Glutamatergic neuron (in vitro differentiated cells): ENCODE results near the gene FAM53A. TPM values are rescaled to one million over a fixed set of nuclear protein-coding genes. Genes with fewer than 3 reads are reported as not detected.

Experiments used
- DNase-seq: peaks from one replicate; pipeline ENCODE4 v3.0.0; 2022
- H3K27ac Mint-ChIP-seq: one replicate; pipeline ENCODE4 v1.8.0; 2020; ENCODE audit warnings: mild to moderate bottlenecking, mixed read lengths, inconsistent platforms; ENCODE audit not compliant: unreplicated experiment
- H3K27me3 Mint-ChIP-seq: one replicate; pipeline ENCODE4 v1.8.0; 2020; ENCODE audit warnings: mild to moderate bottlenecking, moderate library complexity, mixed read lengths, inconsistent platforms; ENCODE audit not compliant: unreplicated experiment
- H3K36me3 Mint-ChIP-seq: one replicate; pipeline ENCODE4 v1.8.0; 2020; ENCODE audit warnings: mild to moderate bottlenecking, mixed read lengths, inconsistent platforms; ENCODE audit not compliant: unreplicated experiment
- H3K4me1 Mint-ChIP-seq: one replicate; pipeline ENCODE4 v1.8.0; 2020; ENCODE audit warnings: mild to moderate bottlenecking, low read depth, mixed read lengths, inconsistent platforms; ENCODE audit not compliant: unreplicated experiment
- H3K4me3 Mint-ChIP-seq: one replicate; pipeline ENCODE4 v1.8.0; 2020; ENCODE audit warnings: mild to moderate bottlenecking, mixed read lengths, inconsistent platforms; ENCODE audit not compliant: unreplicated experiment
- H3K9me3 Mint-ChIP-seq: one replicate; pipeline ENCODE4 v1.8.0; 2020; ENCODE audit warnings: mild to moderate bottlenecking, moderate library complexity, mixed read lengths, inconsistent platforms; ENCODE audit not compliant: unreplicated experiment
- total RNA-seq: library from RNA; stranded (reverse); fragmentation: NEBNext Ultra II Directional; extraction: Animal tissue kit (Norgen Biotek cat#: 25700); gene quantifications from one replicate; pipeline ENCODE4 v1.2.1, GENCODE V29; 2021; ENCODE audit not compliant: unreplicated experiment
- TF ChIP-seq, protein P1 (sequence below): fragments of 200-600 bp; sonication (generic); IDR thresholded peaks from one replicate; pipeline ENCODE4 v1.5.0; 2021; ENCODE audit not compliant: partially characterized antibody, unreplicated experiment

The FAM53A gene
- total RNA-seq, 1 donor from 2014 or later: 1.1 TPM

DNA sequence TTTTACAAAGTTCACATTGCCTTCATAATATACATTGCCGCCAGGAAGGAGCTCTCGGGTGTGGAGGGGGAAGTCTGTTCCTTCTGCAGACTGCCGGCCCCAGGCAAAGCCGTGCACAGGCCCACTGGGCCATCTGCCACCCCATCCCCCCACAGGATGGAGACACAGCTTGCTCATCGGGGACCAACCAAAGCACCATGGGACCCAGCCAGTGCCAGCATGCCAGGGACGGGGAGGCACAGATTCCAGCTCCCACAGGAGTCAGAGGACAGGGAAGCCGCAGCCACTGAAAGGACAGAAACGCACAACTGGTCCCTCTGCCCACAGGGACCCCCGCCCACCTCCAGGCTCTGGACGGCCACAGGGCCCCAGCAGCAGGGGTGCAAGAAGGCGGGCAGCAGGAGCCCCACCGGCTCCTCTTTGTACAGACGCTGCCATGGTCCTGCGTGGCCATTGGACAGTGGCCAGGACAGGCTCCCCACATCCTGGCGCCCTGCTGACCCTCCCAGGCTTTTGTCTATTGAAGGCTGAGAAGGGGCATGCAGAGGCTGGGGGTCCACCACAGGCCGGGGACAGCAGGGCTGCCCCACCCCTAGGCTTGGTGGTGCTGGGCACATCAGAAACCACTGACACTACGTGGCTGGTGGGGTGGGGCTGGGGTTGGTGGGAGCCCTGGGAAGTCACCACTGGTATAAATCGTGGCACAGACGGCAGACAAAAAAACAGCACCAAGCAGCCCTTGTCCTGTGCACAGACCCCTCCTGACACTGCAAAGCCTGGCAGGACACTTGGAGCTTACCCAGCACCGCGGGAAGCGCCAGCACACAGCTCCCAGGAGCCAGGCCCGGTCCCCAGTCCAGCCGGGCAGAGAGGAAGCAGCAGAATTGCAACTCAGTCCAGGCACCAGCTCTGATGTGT is 89.0 kb downstream of the FAM53A start:
- Mint-ChIP-seq H3K36me3 (peaks cover 10% of the 10 kb centered on the region), H3K4me3 (peak overlapping the region; percentile 20), H3K27ac (peak overlapping the region; percentile 22), H3K9me3 (peaks cover 10% of the 10 kb centered on the region), H3K27me3 (peaks cover 11% of the 10 kb centered on the region), H3K4me1 (peaks cover 11% of the 10 kb centered on the region)
- DNase-seq: peak; percentile 38
- TF ChIP-seq, protein P1, sequence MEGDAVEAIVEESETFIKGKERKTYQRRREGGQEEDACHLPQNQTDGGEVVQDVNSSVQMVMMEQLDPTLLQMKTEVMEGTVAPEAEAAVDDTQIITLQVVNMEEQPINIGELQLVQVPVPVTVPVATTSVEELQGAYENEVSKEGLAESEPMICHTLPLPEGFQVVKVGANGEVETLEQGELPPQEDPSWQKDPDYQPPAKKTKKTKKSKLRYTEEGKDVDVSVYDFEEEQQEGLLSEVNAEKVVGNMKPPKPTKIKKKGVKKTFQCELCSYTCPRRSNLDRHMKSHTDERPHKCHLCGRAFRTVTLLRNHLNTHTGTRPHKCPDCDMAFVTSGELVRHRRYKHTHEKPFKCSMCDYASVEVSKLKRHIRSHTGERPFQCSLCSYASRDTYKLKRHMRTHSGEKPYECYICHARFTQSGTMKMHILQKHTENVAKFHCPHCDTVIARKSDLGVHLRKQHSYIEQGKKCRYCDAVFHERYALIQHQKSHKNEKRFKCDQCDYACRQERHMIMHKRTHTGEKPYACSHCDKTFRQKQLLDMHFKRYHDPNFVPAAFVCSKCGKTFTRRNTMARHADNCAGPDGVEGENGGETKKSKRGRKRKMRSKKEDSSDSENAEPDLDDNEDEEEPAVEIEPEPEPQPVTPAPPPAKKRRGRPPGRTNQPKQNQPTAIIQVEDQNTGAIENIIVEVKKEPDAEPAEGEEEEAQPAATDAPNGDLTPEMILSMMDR: no peak

DNA sequence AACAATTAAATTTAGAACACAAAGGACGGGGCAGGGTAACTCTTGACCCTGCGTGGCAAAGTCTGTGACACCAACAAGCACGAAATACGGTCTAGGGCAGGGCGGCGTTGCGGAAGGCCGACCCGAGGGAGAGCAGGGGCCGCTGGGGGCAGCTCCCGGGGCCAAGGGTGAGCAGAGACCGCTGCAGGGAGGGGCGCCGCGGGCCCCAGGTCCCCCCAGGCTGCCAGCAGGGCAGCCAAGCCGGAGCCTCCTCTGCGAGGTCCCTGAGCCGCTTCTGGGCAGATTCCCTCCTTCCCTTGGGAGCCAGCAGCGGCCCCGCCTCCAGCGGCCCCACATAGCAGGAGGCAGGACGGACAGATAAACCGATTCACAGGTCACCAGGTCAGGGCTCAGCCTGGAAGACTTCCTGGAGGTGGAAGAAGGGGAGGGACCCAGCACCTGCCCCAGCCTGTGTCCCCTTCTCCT is 90.2 kb downstream of the FAM53A start:
- H3K27me3 Mint-ChIP-seq: peaks cover 11% of the 10 kb centered on the region
- H3K27ac Mint-ChIP-seq: no peak overlapping the region
- H3K4me1 Mint-ChIP-seq: peaks cover 11% of the 10 kb centered on the region
- TF ChIP-seq, protein P1: no peak
- peaks cover 13% of the 10 kb centered on the region for H3K36me3 Mint-ChIP-seq
- peaks cover 10% of the 10 kb centered on the region for H3K9me3 Mint-ChIP-seq
- H3K4me3 Mint-ChIP-seq: no peak overlapping the region
- DNase-seq: peak; percentile 33

DNA sequence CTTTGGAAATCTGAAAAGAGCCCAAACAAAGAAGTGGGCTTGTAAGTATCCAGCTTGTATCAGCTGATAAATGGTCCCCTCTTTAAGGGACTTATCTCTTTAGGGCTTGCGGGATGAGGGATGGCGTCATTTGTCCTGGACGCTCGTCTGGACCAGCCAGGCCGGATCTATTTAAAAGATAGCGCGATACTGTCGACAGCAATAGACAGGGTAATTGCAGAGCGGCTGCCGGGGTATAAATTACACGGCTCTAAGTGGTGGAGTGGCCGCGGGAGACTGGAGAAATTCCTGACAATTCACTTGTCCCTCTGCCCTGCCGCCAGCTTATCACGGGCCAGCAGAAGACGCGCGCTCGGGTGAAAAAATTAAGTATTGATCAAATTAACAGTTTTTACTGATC is 90.7 kb downstream of the FAM53A start:
- peaks cover 11% of the 10 kb centered on the region for H3K27me3 Mint-ChIP-seq
- peaks cover 16% of the 10 kb centered on the region for H3K36me3 Mint-ChIP-seq
- no peak overlapping the region for H3K4me3 Mint-ChIP-seq
- TF ChIP-seq, protein P1: no peak
- peak; percentile 18 for DNase-seq
- H3K27ac Mint-ChIP-seq: no peak overlapping the region
- peaks cover 9% of the 10 kb centered on the region for H3K9me3 Mint-ChIP-seq
- peaks cover 9% of the 10 kb centered on the region for H3K4me1 Mint-ChIP-seq

DNA sequence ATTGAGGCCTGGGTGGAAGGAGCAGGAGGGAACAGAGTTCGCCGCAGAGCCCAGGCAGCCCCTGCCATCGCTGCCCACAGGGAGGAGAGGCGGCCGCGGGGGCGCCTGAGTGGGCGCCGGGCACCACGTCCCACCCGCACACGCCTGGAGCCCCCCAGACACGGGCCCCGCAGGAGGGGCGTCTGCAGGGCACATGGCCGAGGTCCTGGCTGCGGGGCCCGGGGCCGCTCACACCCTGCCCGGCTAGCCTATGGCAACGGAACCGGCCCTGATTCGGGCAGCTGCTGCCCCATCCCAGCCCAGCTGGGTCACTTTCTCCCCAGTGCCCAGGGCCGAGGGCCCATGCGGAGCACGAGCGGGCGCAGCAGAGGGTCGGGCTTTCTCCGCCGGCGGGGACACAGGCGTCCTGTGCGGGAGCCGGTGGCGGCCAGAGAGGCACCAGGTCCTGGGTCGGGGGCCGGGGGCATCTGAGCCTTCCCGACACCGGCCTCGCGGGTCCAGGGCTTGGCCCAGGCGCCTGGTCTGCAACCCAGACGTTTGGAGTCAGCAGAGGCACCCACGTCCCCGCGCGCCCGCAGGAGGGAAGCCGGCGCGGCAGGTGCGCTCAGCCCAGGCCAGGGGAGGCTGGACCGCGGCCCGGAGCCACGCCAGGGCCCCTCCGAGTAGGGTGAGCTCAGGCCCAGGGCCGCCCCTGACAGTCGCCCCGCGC is 91.2 kb downstream of the FAM53A start:
- Mint-ChIP-seq H3K4me3 (no peak overlapping the region), H3K4me1 (peaks cover 8% of the 10 kb centered on the region), H3K27me3 (peaks cover 11% of the 10 kb centered on the region), H3K27ac (no peak overlapping the region), H3K9me3 (peaks cover 8% of the 10 kb centered on the region), H3K36me3 (peaks cover 16% of the 10 kb centered on the region)
- DNase-seq: peak; percentile 9
- TF ChIP-seq, protein P1: no peak
